ENCODE data around the gene DSCAML1.

DSCAML1 gene

DNA sequence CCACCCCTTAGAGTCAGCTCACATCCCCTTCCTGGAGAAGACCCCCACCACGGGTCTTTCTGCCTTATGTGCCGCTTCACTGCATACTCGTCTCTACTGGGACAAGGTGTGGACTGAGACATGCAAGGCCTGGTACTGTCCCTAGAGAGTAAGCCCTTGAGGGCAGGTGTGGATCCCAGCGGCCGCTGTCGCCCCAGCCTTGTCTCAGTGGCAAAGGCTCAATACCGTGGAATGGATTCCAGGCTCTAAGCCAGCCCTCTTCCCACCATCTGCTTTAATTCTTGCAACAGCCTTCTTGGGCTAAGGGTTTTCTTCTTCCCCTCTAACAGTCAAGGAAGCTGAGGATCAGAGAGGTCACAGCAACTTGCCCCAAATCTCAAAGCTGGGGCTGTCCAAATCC lies 249.1 kb downstream of the DSCAML1 start:
- H3K27ac ChIP-seq: no peak overlapping the region
- TF ChIP-seq, protein P1, sequence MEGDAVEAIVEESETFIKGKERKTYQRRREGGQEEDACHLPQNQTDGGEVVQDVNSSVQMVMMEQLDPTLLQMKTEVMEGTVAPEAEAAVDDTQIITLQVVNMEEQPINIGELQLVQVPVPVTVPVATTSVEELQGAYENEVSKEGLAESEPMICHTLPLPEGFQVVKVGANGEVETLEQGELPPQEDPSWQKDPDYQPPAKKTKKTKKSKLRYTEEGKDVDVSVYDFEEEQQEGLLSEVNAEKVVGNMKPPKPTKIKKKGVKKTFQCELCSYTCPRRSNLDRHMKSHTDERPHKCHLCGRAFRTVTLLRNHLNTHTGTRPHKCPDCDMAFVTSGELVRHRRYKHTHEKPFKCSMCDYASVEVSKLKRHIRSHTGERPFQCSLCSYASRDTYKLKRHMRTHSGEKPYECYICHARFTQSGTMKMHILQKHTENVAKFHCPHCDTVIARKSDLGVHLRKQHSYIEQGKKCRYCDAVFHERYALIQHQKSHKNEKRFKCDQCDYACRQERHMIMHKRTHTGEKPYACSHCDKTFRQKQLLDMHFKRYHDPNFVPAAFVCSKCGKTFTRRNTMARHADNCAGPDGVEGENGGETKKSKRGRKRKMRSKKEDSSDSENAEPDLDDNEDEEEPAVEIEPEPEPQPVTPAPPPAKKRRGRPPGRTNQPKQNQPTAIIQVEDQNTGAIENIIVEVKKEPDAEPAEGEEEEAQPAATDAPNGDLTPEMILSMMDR (conservative IDR thresholded peaks at IDR 0.05): no peak

DNA sequence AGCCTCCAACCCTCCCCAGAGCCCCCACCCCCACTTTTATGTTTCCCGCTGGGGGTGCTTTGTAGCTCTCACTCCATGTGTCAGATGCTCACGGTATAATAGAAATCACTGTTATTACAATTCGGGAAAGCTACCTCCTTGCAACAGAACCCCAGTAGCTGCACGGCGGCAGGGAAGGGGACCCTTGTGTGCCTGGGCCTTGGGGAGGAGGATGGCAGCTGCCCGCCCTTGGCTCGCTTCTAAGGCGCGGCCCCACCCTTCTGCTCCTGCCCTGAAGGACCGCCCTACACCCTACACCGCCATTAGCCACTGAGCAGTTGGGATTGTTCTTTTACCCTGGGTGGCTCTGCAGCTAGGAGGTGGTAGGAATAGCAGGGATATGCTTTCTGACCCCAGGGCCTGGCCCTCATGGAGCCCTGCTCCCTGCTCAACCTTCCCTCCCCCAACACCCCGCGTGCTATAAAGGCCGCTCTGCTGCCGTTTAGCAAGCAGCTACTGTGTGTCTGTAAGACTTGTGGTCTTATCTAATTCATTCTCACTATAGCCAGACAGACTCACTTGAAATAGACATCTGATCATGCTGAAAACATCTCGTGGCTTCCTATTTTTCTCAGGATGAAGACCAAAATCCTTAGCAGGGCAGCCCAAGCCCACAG lies 249.7 kb downstream of the DSCAML1 start:
- no peak overlapping the region for H3K27ac ChIP-seq
- TF ChIP-seq, protein P1 (conservative IDR thresholded peaks at IDR 0.05): no peak

DNA sequence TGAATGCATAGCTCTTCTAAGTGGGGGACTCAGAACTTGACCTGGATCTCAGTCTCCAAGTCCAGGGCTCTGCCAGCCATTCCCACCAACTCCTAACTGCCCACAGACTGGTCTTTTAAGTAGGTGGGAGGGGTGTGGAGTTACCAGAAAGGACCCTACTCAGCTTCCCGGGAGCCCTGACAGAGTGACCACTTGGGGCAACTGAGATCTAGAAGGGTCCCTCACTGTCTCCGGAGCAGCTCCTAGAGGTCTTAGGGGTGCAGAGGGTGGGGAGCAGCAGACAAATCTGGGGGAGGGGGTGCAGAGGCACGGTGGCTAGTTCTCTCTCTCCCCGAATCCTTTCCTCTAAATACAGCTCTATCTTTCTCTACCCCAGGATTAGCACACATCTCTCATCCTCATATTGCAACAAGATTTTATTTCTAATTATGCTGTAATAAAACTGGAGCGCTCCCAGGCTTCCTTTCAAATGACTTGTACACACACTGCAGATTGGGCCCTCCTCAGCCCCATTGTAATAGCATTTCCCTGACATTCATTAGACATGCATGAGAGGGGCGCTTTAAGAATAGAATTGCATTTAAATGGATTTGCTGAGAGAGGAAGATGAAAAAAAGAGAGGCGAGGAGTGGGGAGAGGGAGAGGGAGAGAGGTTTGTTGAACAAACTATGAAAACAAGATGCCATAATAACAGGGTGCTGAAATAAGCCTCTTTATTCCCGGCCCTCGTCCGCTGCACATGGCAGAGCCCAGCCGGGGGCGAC lies 250.4 kb downstream of the DSCAML1 start:
- TF ChIP-seq, protein P1 (conservative IDR thresholded peaks at IDR 0.05): no peak

DNA sequence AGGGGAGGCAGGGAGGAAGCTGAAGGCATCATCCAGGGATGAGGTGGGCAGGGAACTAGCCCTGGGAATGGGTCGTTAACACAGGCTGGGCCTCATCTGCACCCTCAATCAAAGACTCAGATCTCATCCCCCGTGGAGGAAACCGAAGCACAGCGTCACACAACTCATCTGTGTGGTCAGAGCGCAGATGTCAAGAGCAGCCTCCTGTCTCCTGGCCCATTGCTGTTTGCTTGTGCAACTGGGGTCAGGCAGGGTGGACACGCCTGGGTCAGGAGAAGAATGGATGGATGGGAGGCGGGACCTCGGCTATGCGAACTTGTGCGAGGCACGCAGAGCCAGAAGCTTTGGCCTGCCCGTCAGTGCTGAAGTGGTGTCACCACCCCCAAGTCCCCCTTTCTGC lies 251.3 kb downstream of the DSCAML1 start:
- TF ChIP-seq, protein P1 (conservative IDR thresholded peaks at IDR 0.05): no peak
- no peak overlapping the region for H3K27ac ChIP-seq

More for the DNA sequence above, 250.4 kb downstream of the DSCAML1 start:
- H3K27ac ChIP-seq: no peak overlapping the region

DNA sequence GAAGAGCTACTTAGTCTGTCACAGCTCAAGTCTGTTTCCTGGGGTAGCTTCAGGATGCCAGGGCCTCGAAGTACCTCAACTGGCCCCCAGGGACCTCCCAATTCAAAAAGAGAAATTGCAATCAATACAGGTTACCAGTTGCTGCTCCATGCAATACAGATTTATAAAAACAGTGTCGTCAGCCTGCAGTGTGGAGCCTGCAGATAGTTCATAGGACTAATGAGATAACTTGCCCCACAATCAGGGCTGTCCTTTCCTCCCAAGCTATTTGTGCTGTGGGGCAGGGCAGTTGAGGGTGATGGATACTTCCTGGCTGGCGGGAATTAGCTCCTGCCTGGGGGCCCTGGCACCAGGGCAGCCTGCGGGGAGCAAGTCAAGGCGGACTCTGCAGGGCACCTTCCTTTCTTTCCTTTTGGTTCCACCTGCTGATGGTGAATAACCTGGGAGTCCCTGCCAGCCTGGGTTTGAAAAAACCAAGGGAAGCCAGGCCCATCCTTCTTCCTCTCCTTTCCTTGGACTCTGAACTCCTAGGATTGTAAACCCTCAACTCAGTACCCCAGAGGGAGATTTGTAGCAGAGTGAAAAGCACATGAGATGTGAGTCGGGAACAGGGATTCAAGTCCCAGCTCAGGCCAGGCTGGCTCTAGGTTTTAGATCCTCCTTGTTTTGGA lies 252.8 kb downstream of the DSCAML1 start:
- TF ChIP-seq, protein P1 (conservative IDR thresholded peaks at IDR 0.05): no peak
- H3K27ac ChIP-seq: no peak overlapping the region

DNA sequence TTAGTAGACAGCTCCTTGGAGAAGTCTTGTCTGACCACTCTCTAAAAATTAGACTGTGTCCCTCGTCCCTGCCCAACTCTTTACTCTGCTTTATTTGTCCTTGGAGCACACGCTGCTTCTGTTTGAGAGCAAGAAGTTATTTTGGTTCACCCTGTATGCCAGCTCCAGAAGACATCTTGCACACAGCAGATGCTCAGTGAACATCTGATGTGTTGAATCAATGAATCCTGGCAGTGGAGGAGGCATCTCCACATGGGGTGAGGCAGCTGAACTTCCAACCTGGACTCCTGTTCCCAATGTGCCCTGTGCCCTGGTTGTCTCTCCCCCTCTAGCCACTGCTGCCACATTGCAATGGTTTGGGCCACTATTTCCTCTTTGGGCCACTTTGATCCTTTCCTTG lies 255.8 kb downstream of the DSCAML1 start:
- H3K27ac ChIP-seq: no peak overlapping the region
- TF ChIP-seq, protein P1 (conservative IDR thresholded peaks at IDR 0.05): no peak

Measured in VCaP (cell line).